ENCODE data around the gene ADAM12. TPM values are rescaled to one million over a fixed set of nuclear protein-coding genes. Genes with fewer than 3 reads are reported as not detected.

The ADAM12 gene
- total RNA-seq, 2 donors from 2014 or later = 0.71 to 1.2 TPM

DNA sequence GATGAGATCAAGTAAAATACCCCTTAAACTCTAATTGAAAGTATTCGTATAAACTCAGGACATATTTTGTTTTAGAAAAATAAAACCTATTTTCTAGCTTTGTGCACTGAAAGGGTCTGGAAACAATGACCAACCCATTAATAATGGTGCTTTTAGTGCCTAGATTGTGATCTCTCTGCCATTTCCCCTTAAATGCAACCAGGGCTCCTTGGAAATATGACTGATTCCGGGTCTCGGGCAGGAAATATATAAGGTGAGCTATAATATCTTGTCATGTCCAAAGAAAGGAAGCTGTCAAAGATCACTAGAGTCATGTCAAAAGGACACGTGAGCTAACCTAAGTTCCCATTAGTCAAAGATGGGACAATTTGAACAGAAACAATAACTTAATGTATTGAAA is 12.4 kb upstream of the ADAM12 start:
- Histone ChIP-seq H3K4me1 (no peaks in the 10 kb centered on the region), H3K36me3 (no peaks in the 10 kb centered on the region), H3K27ac (no peak overlapping the region), H3K27me3 (no peaks in the 10 kb centered on the region), H3K4me3 (no peak overlapping the region), H3K9me3 (no peaks in the 10 kb centered on the region)
- DNase-seq (ENCODE audit: low spot score) = no peak
- TF ChIP-seq CTCF (IDR thresholded peaks at IDR 0.05) = no peak

DNA sequence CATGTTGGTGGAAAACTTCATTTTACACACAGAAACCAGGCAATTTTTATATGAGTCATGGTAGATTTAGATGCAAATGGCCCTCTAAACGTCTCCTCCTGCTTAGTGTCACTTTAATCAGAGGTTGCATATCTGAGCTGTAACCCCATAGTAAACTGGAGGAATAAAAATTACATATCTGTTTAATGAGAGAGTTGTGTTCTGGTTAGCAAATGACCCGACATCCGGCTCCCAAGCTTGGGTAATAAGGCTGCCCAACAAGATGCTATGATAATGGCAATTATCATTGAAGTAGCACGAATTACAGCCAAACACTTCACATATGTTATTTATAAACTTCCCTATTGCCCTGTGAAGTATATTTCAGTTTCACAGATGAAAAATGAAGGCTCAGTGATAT is 10.6 kb upstream of the ADAM12 start:
- H3K9me3 ChIP-seq = no peaks in the 10 kb centered on the region
- DNase-seq (ENCODE audit: low spot score) = no peak
- no peak overlapping the region for H3K27ac ChIP-seq
- H3K27me3 ChIP-seq = no peaks in the 10 kb centered on the region
- no peaks in the 10 kb centered on the region for H3K4me1 ChIP-seq
- H3K4me3 ChIP-seq = no peak overlapping the region
- H3K36me3 ChIP-seq = no peaks in the 10 kb centered on the region
- TF ChIP-seq CTCF (IDR thresholded peaks at IDR 0.05) = no peak

- TF ChIP-seq CTCF (IDR thresholded peaks at IDR 0.05) = no peak
- Histone ChIP-seq H3K4me1 (no peaks in the 10 kb centered on the region), H3K36me3 (no peaks in the 10 kb centered on the region), H3K27ac (no peak overlapping the region), H3K9me3 (no peaks in the 10 kb centered on the region), H3K27me3 (no peaks in the 10 kb centered on the region), H3K4me3 (no peak overlapping the region)
- DNase-seq (ENCODE audit: low spot score) = no peak
These were observed 10.1 kb upstream of the ADAM12 start for GRCh38 chr10:126398383-126398743.

DNA sequence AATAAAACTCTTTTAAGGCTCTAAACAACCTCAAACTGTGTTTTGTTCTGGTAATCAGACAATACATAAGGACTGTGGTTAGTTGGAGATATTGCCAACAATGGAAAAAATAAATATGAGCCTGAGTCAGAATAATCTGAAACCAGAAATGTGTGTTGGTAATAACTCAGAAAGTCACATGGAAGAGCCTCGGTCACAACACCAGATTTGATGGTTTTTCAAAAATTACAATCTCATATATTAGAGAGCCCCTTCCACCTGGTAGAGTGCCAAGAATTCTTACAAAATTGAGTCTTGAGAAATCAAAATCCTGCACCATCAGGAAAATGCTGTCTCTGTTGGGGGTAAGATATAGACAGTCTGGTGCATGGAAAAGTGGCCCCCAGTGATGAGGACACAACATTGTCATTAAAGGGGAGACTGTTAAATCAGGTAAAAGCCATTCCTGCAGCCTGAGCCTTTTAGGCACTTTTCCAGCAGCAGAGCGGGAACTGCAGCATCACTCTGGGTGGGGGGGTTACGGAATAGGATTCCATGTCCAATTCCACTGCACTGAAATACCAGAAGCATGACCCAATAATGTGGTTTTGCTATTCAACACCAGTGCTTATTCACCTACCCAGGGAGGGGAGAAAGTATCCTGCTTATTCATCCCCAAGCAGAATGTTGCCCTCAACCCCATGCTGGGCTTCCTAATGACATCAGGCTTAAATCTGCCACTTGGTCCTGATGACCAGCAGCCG is 9.5 kb upstream of the ADAM12 start:
- DNase-seq (ENCODE audit: low spot score) = no peak
- Histone ChIP-seq H3K9me3 (no peaks in the 10 kb centered on the region), H3K4me3 (no peak overlapping the region), H3K27me3 (no peaks in the 10 kb centered on the region), H3K27ac (no peak overlapping the region), H3K36me3 (no peaks in the 10 kb centered on the region), H3K4me1 (no peaks in the 10 kb centered on the region)
- TF ChIP-seq CTCF (IDR thresholded peaks at IDR 0.05) = no peak

- TF ChIP-seq CTCF (IDR thresholded peaks at IDR 0.05) = no peak
- H3K27ac ChIP-seq = no peak overlapping the region
- H3K4me3 ChIP-seq = no peak overlapping the region
- H3K4me1 ChIP-seq = no peaks in the 10 kb centered on the region
- H3K9me3 ChIP-seq = no peaks in the 10 kb centered on the region
- no peaks in the 10 kb centered on the region for H3K36me3 ChIP-seq
- H3K27me3 ChIP-seq = no peaks in the 10 kb centered on the region
- no peak for DNase-seq (ENCODE audit: low spot score)
These were observed 8.9 kb upstream of the ADAM12 start for GRCh38 chr10:126397156-126397555.

- Histone ChIP-seq H3K4me3 (no peak overlapping the region), H3K4me1 (no peaks in the 10 kb centered on the region), H3K27ac (no peak overlapping the region), H3K36me3 (no peaks in the 10 kb centered on the region), H3K9me3 (no peaks in the 10 kb centered on the region), H3K27me3 (no peaks in the 10 kb centered on the region)
- TF ChIP-seq CTCF (IDR thresholded peaks at IDR 0.05) = no peak
- DNase-seq (ENCODE audit: low spot score) = no peak
These were observed 6.7 kb upstream of the ADAM12 start for GRCh38 chr10:126394948-126395347.
